IPS-NIHi7 (cell line): ENCODE results near the gene WDFY1.
"Not testable (repeated sequence)": the region's sequence is repeated elsewhere in the genome, so short reads cannot be mapped to it uniquely, and the experiment has no call there.

Experiments
- DNase-seq: peaks from one replicate; pipeline ENCODE4 v3.0.0; 2012; ENCODE audit warnings: mixed read lengths; ENCODE audit errors: extremely low spot score

WDFY1 gene

DNA sequence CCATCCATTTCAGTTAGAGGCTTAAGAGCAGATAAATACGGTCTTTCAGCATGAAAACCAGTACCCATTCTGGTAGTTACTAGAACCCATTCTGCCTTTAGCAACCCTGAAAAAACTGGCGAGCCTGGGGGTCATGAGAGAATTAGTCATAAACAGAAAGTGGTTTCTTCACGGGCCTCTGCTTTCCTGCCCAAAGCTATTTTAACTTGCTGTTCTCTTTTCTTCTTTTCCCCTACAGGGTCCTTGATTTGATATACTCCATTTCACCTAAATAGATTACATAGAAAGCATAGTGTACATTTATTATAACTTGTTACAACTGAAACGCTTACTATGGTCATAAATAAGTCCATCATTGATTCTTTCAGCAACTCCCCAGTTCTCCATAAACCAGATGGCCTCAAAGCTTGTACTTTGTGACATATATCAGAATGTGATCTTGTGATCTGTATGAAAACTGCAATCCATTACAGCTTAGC lies 48.3 kb downstream of the WDFY1 start:
- no peak for DNase-seq

DNA sequence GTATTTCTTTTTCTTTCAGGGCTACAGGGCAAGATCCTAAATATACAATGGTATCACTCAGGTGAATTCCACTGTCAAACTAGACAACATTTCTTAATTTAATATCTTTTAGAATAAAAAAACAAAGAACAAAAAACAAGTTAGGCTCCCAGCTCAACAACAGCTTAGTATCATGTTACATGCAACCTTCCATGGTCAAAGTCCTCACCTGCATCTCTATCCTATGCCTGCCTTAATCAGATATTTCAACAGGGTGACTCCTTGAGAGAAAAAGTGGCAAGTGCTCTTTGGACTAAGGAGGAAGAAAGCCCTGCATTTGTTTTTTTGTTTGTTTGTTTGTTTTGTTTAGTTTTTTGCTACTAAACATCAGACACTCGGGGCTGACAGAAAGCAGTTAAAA lies 50.2 kb downstream of the WDFY1 start:
- DNase-seq: no peak

DNA sequence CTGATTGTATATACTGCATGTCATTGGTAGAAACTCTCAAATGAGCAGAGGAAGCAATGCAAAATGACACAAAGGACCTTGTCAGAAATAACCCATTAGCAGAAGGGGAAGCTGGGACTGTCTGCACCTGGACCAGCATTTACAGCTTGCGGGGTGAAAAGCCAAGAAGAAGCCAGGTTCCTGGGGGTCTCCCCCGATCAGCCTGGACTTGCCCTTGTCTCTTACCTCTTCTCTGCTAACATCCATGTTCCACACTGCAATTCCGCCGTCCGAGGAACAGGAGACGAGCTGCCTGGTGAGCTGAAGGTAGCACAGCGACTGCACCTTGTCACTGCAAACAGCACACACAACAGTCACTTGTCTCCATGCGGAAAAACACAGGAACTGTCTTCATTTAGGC lies 51.1 kb downstream of the WDFY1 start:
- DNase-seq: no peak

DNA sequence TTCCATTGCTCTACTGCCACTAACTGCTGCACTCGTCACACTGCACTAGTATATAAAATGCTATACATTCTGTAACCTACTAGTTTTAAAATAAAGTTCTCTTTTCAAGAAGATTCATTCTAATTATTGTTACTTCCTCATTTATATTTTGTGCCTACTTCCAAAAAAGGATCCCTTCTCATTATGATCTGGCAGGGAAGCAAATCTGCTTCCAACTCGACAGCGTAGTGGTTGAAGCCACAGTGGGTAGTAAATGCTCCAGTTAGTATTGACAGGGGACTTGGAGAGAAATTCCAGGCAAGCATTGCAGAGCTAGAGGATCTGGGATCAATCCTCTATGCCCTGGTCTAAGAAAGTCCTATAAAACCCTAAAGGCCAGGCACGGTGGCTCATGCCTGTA lies 54.4 kb downstream of the WDFY1 start:
- no peak for DNase-seq

DNA sequence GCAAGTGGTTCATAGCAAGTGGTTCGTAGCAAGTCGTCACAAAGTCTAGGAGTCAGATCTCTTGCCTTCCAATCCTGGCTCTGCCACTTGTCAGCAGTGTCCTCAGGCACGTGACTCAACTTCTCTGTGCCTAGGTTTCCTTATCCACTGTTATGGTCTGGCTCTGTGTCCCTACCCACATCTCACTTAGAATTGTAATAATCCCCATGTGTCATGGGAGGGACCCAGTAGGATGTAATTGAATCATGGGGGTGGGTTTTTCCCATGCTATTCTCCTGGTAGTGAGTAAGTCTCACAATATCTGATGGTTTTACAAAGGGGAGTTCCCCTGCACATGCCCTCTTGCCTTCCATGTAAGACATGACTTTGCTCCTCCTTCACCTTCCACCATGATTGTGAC lies 55.9 kb downstream of the WDFY1 start:
- no peak for DNase-seq

DNA sequence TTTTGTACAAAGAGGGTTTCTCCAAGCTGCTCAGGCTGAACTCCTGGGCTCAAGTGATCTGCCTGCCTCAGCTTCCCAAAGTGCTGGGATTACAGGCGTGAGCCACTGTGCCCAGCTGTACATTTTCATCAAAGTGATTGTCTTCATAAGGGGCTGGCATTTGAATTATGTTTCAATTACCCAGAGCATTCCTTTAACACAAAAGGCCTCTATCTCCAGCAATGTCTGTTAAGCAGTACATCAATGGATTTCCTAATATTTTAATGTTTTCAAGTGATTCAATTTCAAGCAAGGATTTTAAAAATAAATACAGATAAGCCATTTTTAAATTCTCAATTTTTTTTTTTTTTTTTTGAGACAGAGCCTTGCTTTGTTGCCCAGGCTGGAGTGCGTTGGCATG lies 56.9 kb downstream of the WDFY1 start:
- DNase-seq: no peak

DNA sequence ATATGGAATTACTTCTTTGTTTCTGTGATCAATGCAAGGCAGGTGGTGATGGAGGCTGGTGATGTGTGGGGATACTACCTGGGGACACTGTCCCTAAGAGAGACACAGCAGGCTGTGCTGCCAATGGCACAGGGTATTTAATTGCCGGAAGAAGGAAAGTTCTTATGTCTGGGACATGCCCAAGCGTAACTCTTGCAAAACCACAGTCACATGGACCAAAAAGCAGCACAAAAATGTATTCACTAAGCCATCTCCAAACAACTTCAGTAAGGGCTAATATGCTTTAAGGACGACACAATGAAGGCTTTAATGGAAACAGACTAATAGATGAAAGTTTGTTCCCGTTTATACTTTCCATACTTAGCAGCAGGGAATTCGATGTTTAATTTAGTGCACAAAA lies 58.0 kb downstream of the WDFY1 start:
- no peak for DNase-seq

DNA sequence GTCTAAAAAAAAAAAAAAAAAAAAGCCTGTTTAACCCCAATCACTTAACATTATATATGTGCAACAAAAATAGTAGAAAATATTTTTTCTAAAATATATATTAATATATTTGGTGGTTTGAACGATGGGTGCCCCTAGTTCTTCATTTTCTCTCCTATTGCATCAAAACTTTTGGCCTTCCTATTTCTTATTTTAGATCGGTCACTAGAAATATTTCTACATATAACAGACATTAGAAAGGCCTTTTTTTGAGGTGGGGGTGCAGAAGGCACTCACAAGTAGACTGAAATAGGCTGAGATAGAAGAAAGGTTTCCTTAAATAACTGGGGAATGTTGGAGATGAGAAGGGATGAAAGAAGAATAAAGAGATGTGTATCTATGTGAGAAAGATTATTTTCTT lies 58.4 kb downstream of the WDFY1 start:
- no peak for DNase-seq

DNA sequence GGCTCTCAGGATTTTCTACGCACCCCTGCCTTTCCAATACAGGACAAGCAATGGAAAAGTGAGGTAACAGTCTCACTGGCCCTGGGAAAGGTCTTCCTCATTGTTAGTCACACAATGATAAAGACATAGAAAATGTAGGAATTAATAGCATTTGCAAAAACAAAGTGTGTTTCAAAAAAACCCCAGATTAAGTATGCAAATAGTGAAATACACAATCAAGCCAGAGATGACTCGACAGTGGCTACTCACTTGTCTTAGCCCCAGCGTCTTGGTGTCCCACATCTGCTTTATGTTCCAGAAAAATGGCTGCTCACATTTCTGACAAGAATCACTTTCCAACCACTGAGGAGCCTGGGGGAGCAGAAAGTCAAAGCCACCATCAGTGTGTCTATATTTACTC lies 60.7 kb downstream of the WDFY1 start:
- no peak for DNase-seq

DNA sequence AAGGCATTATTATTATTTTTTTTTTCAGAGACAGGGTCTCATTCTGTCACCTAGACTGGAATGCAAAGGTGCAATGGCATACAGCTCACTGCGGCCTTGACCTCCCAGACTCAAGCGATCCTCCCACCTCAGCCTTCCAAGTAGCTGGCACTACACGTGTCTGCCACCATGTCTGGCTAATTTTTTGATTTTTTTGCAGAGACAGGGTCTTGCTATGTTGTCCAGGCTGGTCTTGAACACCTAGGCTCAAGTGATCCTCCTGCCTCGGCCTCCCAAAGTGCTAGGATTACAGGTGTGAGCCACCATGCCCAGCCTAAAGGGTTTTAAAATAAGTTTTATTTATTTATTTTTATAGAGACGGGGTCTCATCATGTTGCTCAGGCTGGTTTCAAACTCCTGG lies 62.4 kb downstream of the WDFY1 start:
- DNase-seq: no peak

DNA sequence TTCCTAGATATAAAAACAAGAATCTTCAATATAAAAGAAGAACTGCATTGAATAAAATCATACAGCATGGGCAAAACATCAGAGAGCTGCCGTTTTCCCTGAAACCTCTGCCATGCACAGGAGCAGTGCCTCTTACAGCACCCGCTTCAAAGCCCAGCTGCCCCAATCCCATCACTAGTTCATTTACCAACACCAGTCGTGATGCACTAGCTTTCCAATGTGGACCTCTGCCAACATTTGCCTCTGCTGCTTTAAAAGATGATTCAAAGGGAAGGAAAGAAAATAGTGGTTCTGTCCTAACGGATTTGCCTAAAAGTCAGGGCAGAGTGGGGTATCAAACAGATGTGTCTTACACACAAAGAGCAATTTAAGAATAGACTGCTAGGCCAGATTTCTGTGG lies 64.3 kb downstream of the WDFY1 start:
- no peak for DNase-seq

DNA sequence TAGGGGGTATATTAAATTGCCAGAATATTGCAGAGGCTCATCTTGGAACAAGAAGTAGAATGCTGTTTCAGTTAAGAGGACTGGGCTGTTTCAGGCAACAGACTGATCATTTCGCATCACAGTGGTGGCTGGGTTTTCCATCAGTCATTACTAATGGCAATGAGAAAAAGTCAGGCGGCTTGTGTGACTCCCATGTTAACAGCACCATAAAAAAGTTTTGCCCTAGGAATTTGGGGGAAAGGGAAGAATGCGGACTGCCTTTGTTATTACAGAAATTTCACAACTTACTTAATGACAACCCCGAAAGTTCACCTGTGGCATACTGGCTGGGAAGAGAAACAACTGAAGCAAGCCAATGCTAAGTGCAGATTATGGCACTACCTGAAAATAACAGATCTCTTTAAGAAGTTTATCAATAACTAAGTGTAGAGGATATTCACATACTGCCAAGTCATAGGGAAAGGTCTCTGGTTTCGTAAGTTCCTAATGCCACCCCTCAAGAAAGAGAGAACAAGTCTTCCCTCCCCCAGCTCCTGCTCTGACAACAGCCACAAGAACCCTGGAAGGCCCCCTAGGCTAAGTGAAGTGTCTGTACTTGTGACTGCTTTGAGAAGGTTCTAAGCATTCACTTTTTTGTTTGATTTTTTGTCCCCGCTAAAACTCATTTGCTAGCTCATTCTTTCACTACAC lies 67.3 kb downstream of the WDFY1 start:
- no peak for DNase-seq

DNA sequence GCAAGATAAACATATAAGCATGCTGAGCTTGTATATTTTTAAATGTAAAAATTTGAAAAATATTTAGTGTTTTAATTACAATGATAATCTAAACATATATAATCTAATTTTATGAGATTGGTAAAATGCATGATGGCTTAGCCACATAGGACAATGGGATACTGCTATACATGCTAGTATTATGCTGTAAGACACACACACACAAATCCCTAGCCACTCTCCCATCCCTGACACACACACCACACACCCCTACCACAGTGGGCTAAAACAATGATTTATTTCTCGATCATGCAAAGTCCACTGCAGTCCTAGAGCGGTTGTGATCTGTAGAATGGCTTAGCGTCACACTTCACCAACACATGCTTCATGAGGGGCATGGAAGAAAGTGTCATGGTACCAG lies 71.5 kb downstream of the WDFY1 start:
- DNase-seq: no peak

DNA sequence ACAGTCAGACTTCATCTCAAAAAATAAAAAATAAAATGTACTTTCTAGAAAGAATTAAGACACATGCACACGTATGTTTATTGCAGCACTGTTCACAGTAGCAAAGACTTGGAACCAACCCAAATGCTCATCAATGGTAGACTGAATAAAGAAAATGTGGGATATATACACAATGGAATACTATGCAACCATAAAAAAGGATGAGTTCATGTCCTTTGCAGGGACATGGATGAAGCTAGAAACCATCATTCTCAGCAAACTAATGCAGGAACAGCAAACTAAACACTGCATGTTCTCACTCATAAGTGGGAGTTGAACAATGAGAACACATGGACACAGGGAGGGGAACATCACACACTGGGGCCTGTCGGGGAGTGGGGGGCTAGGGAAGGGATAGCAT lies 72.4 kb downstream of the WDFY1 start:
- DNase-seq: not testable (repeated sequence)

DNA sequence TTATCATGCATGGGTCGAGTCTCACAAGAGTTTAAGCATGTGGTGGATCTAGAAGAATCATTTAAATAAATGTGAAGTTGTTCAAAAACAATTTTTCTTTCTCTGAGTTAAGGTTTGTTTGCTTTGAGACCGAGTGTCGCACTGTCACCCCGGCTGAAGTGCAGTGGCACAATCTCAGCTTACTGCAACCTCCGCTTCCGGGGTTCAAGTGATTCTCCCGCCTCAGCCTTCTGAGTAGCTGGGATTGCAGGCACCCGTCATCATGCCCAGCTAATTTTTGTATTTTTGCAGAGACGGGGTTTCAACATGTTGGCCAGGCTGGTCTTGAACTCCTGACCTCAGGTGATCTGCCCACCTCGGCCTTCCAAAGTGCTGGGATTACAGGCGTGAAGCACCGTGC lies 73.5 kb downstream of the WDFY1 start:
- DNase-seq: not testable (repeated sequence)

DNA sequence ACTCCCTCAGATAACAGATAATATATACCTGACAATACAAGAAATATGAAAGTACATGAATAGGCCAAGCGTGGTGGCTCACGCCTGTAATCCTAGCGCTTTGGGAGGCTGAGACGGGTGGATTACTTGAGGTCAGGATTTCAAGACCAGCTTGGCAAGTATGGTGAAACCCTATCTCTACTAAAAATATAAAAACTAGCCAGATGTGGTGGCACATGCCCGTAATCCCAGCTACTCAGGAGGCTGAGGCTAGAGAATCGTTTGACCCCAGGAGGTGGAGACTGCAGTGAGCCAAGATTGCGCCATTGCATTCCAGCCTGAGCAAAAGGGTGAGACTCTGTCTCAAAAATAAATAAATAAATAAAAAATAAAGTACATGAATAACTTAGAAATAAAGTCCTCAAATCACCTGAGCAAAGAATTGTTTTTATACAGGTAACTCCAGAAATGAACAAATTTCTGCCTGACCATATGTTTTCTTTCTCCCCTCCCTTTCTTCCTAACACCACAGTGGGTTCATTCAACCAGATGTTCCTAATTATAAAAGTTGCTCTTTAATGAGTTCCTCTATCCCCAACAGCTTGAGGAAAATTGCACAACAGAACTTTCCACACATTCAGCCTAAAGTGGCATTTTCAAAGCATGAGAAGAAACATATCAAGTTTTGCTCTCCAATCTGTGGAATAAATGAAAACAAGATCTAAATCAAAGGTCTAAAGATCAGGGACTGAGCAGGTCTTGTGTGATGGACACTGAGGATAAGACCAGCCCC lies 74.1 kb downstream of the WDFY1 start:
- DNase-seq: no peak

DNA sequence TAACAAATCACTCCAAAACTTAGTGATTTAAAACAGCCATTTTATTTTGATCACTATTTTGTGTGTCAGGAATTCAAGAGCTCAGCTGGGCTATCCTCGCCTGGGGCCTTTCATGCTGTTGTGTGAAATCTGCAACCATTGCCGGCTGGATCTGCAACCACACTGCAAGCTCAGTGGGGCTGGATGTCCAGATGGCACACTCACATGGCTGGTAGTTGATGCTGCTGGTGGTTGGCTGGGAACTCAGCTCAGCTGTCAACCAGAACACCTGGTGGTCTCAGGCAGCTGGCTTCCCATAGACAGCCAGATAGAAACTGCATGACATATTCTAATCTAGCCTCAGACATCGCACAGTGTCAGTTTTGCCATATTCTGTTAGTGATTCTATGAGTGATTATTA lies 77.1 kb downstream of the WDFY1 start:
- DNase-seq: no peak

DNA sequence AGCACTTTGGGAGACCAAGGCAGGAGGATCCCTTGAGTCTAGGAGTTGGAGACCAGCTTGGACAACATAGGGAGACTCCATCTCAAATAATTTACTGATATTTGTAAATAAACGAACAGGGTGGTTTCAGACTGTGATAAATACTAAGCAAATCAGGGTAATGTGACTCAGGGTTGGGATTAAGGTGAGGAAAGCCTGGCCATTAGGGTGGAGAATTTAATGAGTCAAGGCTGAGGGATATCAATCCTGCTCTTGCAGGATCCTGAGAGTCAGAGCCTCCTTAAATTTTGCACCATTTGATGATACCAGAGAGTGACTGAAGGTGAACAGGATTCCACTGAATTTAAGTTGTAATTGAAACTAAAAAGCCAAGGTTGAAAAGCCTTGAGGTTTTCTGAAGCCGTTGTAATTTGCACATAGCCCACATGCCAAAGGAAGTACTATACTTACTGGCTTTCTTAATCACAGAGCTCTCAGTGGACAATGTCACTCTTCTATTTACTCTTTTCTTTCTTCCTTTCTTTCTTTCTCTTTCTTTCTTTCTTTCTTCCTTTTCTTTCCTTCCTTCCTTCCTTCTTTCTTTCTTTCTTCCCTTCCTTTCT lies 79.1 kb downstream of the WDFY1 start:
- no peak for DNase-seq

DNA sequence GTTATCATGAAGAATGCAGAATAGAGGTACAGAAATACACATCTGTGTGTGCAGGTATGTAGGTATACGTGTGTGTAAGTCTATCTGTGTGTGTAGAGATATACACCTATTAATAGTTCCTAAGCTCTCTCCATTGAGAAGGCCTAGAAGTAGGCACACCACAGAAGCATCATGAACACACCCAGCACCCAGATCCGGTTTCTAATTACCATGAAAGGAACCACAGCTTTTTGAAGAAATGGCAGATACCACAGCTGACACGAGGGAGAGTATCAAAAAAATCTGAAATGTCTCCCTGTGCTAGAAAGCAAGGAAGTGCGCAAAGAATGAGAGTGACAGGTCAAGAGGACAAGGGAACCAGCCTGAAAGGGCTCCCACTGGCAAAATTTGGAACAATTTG lies 80.0 kb downstream of the WDFY1 start:
- no peak for DNase-seq

DNA sequence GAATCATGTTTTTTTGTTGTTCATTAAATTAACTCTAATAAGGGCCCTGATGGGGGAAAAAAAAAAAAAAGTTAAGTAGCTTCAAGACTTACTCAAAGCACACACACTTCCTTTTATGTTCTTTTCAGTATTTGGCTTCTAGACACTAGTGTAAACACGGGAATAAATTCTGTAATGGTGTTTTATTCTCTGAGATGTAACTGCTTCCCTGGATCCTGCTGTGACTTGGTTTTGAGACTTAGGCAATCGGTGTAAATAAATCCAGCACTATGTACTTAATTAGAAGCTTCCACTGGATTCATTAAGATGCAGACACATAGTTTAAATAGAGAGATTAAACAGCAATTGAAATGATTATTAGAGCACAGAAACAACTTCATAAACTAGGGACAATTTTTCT lies 81.6 kb downstream of the WDFY1 start:
- DNase-seq: no peak

DNA sequence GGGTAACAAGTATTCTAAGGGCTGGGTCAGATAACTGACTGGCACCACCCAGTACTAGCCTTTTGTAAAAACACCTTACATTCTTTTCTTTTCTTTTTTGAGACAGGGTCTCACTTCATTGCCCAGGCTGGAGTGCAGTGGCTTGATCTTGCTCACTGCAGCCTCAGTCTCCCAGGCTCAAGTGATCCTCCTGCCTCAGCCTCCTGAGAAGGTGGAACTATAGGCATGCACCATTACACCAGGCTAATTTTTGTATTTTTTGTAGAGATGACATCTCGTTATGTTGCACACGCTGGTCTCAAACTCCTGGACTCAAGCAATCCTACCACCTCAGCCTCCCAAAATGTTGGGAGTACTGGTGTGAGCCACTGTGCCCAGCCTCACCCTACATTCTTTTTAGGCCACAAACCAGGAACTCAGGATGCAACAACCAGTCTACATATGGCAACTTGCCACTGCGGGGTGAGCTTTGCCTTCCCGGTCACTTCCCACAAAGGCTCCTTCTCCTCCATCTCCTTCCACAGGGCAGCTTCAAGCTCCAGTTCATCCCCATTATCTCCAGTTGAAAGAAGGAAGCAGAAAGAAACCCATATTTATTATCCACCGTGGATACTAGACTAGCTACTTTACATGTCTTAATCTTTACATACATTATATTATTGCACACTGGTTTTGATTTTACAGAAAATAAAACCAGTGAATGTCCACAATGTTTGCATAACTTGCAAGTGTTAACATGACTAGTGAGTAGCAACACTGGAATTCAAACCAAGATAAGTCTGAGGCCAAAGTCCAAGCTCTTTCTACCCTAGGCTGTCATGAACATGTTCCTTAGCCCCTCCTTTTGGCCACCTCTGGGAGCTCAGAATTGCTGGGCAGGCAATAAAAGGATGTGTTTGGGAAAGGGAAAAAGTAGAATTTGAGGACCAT lies 84.1 kb downstream of the WDFY1 start:
- DNase-seq: peak; percentile 28

DNA sequence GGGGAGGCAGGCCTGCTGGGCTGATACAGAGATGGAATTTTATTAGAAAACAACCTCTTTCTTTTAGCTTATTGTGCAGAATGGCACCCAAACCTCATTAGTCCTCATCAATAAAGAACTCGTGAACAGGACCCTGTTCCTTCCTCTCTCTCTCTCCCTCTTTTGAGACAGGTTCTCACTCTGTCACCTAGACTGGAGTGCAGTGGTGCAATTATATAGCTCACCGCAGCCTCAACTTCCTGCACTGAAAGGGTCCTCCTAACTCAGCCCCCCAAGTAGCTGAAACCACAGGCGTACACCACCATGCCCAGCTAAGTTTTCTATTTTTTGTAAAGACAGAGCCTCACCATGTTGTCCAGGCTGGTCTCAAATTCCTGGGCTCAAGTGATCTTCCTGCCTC lies 86.1 kb downstream of the WDFY1 start:
- no peak for DNase-seq
